Fibroblast of lung (primary cell): ENCODE measurements around the gene TP53BP1.
"Not testable (repeated sequence)": the region's sequence is repeated elsewhere in the genome, so short reads cannot be mapped to it uniquely, and the experiment has no call there.

ENCODE experiments used
- CTCF ChIP-seq, 2 donors: IDR thresholded peaks in 1 of 2; conservative IDR thresholded peaks in 1 of 2; 1 replicate in 1 of 2; 2 replicates in 1 of 2; pipeline ENCODE4 v1.5.1; 2011 to 2012; ENCODE audit warnings: low read length in 2 of 2, control low read depth in 1 of 2, inconsistent platforms in 1 of 2, low read depth in 1 of 2, mild to moderate bottlenecking in 1 of 2
- EZH2 ChIP-seq: IDR thresholded peaks from 2 replicates; pipeline ENCODE4 v1.5.1; 2012; ENCODE audit warnings: low read length, control low read depth, mild to moderate bottlenecking; ENCODE audit errors: missing control alignments

DNA sequence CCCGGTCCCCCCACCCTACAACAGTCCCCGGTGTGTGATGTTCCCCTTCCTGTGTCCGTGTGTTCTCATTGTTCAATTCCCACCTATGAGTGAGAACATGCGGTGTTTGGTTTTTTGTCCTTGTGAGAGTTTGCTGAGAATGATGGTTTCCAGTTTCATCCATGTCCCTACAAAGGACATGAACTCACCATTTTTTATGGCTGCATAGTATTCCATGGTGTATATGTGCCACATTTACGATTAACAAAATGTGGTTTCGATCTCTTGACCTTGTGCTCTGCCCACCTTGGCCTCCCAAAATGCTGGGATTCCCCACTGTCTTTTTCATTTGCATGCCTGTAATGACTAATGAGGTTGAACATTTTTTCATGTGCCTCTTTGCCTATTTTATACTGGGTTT, 99.4 kb downstream of the TP53BP1 start:
- not testable (repeated sequence) for TF ChIP-seq CTCF (conservative IDR thresholded peaks at IDR 0.05 in 1 of 2, IDR thresholded peaks at IDR 0.05 in 1 of 2; ENCODE audit: low read depth in 1 of 2, low read length in 2 of 2); EZH2
